Gastroesophageal sphincter (tissue), 4 donors: ENCODE data around the gene PARD3B. TPM values are rescaled to one million over a fixed set of nuclear protein-coding genes. Genes with fewer than 3 reads are reported as not detected.

Experiments
- ATAC-seq: fragments of 150-250 bp; one replicate; pipeline ENCODE4 v1.9.1; 2016; ENCODE audit warnings: mild to moderate bottlenecking, moderate library complexity
- H3K27ac ChIP-seq, 4 donors: fragments of 200-600 bp; sonication (generic) in 3 of 4; 1 replicate in 3 of 4; 2 replicates in 1 of 4; pipeline ENCODE4 v1.5.1; 2016 to 2019
- H3K27me3 ChIP-seq: fragments of 200-600 bp; sonication (generic); one replicate; pipeline ENCODE4 v1.5.1; 2019
- H3K36me3 ChIP-seq, 2 donors: fragments of 200-600 bp; sonication (generic); one replicate each; pipeline ENCODE4 v1.5.1; 2019; ENCODE audit warnings: control low read depth in 1 of 2
- H3K4me1 ChIP-seq, 3 donors: fragments of 200-600 bp; sonication (generic); 1 replicate in 2 of 3; 2 replicates in 1 of 3; pipeline ENCODE4 v1.5.1; 2016 to 2019; ENCODE audit warnings: control low read depth in 2 of 3
- H3K4me3 ChIP-seq, 2 donors: fragments of 200-600 bp; sonication (generic); one replicate each; pipeline ENCODE4 v1.5.1; 2019; ENCODE audit warnings: mild to moderate bottlenecking in 1 of 2, moderate library complexity in 1 of 2
- H3K9me3 ChIP-seq, 3 donors: fragments of 200-600 bp; sonication (generic); one replicate each; pipeline ENCODE4 v1.5.1; 2017 to 2019; ENCODE audit warnings: control low read depth in 2 of 3
- CTCF ChIP-seq, 4 experiments: fragments of 200-600 bp in 2 of 4; fragments of 450-650 bp in 2 of 4; sonication (generic) in 1 of 4; IDR thresholded peaks; one replicate each; pipeline ENCODE4 v1.5.1; 2017 to 2019; ENCODE audit warnings: antibody characterized with exemption in 4 of 4, mild to moderate bottlenecking in 2 of 4, moderate library complexity in 2 of 4
- EP300 ChIP-seq: sonication (generic); formaldehyde crosslinking; IDR thresholded peaks from one replicate; pipeline ENCODE4 v1.6.1; 2017; ENCODE audit warnings: antibody characterized with exemption, mild to moderate bottlenecking
- POLR2A ChIP-seq, 2 donors: fragments of 450-650 bp; IDR thresholded peaks; one replicate each; pipeline ENCODE4 v1.6.1; 2017; ENCODE audit warnings: antibody characterized with exemption in 2 of 2, mild to moderate bottlenecking in 2 of 2, moderate library complexity in 1 of 2
- POLR2AphosphoS5 ChIP-seq: sonication (generic); formaldehyde crosslinking; IDR thresholded peaks from one replicate; pipeline ENCODE4 v1.6.1; 2017; ENCODE audit warnings: antibody characterized with exemption
- WGBS, 2 donors: methylation state at CpG; one replicate each; pipeline ENCODE4 v1.1.5; 2018; ENCODE audit warnings: low coverage in 1 of 2; 5-methylcytosine and 5-hydroxymethylcytosine counted together
- total RNA-seq, 4 donors: library from RNA; depleted of rRNA; stranded (reverse); fragments of >200 nt; gene quantifications; one replicate each; pipeline ENCODE4 v1.1.0, GENCODE V29; 2016

Gene PARD3B
- total RNA-seq, 4 donors from 2014 or later, result 29.6 to 42.2 (median 41.0) TPM

GRCh38 chr2:204772546-204772945 lies 227.3 kb downstream of the PARD3B start:
- TF ChIP-seq EP300 (no peak), POLR2A (IDR thresholded peaks at IDR 0.05) (no peak), POLR2AphosphoS5 (no peak), CTCF (IDR thresholded peaks at IDR 0.05) (no peak)
- Histone ChIP-seq H3K27me3 (no peaks in the 10 kb centered on the region), H3K27ac (no peak overlapping the region), H3K9me3 (no peaks in the 10 kb centered on the region), H3K4me3 (no peak overlapping the region), H3K36me3 (no peaks in the 10 kb centered on the region), H3K4me1 (peaks cover 7 to 41% (median 15%) of the 10 kb centered on the region in 3 donors)
- ATAC-seq, result no peak
- WGBS, 2 donors, result 82 to 93% methylated on average over 1 of the region's 1 CpG

GRCh38 chr2:204775766-204776165 lies 230.5 kb downstream of the PARD3B start:
- Histone ChIP-seq H3K27me3 (no peaks in the 10 kb centered on the region), H3K4me3 (no peak overlapping the region), H3K36me3 (no peaks in the 10 kb centered on the region), H3K4me1 (peaks cover 7 to 36% (median 15%) of the 10 kb centered on the region in 3 donors), H3K9me3 (no peaks in the 10 kb centered on the region), H3K27ac (no peak overlapping the region)
- no peak for TF ChIP-seq POLR2A (IDR thresholded peaks at IDR 0.05)
- no peak for ATAC-seq

DNA sequence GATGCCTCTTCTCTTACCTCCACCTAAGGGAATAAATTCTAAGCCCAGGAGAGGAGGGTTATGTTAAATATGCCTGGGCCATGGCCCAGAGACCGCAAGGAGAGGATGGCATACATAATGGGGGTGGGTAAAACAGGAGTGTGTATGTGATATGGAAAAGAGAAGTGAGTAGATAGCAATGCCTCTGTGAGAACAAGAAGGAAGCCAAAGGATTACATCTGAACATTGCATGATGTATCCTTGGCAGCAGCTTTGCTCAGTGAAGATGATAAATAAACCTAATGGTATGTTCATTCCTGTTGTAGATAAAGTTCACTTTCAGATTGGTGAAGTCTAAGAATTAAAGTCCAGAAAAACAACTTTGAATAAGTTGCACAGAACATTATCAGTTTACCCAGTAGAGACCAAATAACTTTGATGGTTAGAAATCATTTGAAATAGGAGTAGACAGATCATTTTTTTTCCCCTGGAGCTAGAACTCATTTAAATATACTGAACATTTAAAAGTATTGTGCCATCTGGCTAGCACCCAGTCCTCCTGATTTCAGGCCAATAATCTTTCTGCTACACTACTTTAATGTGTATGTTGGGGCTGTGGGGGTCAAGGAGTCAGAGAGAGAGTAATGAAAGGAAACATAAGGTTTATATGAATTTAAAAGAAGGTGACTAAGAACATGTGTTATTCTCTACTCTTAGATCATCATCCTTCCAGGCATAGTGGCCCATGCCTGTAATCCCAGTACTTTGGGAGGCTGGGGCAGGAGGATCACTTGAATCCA lies 231.7 kb downstream of the PARD3B start:
- H3K4me1 ChIP-seq, result peaks cover 7 to 28% (median 15%) of the 10 kb centered on the region in 3 donors
- TF ChIP-seq POLR2AphosphoS5 (no peak), EP300 (no peak), POLR2A (IDR thresholded peaks at IDR 0.05) (no peak), CTCF (IDR thresholded peaks at IDR 0.05) (no peak)
- H3K9me3 ChIP-seq, result no peaks in the 10 kb centered on the region
- no peak overlapping the region for H3K4me3 ChIP-seq
- 25 to 42% methylated on average over 1 of the region's 1 CpG for WGBS, 2 donors
- ATAC-seq, result no peak
- H3K27ac ChIP-seq, result no peak overlapping the region
- no peaks in the 10 kb centered on the region for H3K36me3 ChIP-seq
- no peaks in the 10 kb centered on the region for H3K27me3 ChIP-seq

GRCh38 chr2:204779771-204780170 lies 234.5 kb downstream of the PARD3B start:
- Histone ChIP-seq H3K27me3 (no peaks in the 10 kb centered on the region), H3K4me1 (peaks cover 7 to 19% (median 15%) of the 10 kb centered on the region in 3 donors), H3K4me3 (no peak overlapping the region), H3K27ac (no peak overlapping the region), H3K36me3 (no peaks in the 10 kb centered on the region), H3K9me3 (no peaks in the 10 kb centered on the region)
- ATAC-seq, result no peak
- TF ChIP-seq POLR2A (IDR thresholded peaks at IDR 0.05), result no peak
- no peak for TF ChIP-seq POLR2AphosphoS5
- no peak for TF ChIP-seq EP300
- no peak for TF ChIP-seq CTCF (IDR thresholded peaks at IDR 0.05)

- ATAC-seq, result no peak
- Histone ChIP-seq H3K36me3 (no peaks in the 10 kb centered on the region), H3K4me3 (no peak overlapping the region), H3K9me3 (no peaks in the 10 kb centered on the region), H3K27ac (no peak overlapping the region), H3K4me1 (peaks cover 0 to under 1% (median 0%) of the 10 kb centered on the region in 3 donors), H3K27me3 (no peaks in the 10 kb centered on the region)
- WGBS, 2 donors, result 73 to 86% methylated on average over 1 of the region's 1 CpG
- TF ChIP-seq POLR2AphosphoS5 (no peak), CTCF (IDR thresholded peaks at IDR 0.05) (no peak), EP300 (no peak), POLR2A (IDR thresholded peaks at IDR 0.05) (no peak)
These were observed 236.7 kb downstream of the PARD3B start for GRCh38 chr2:204781941-204782340.
